Neural cell (in vitro differentiated cells): ENCODE measurements around the gene MALRD1. TPM values are rescaled to one million over a fixed set of nuclear protein-coding genes. Genes with fewer than 3 reads are reported as not detected.

Source experiments
- H2AFZ ChIP-seq: fragments of 200-600, 300-800 bp; sonication (generic), shearing (Covaris generic); 2 replicates; pipeline ENCODE4 v1.6.0; 2014; ENCODE audit warnings: low read depth, mild to moderate bottlenecking, antibody characterized with exemption, low read length, moderate library complexity
- H3F3A ChIP-seq: fragments of 200-600 bp; shearing (Covaris generic); 2 replicates; pipeline ENCODE4 v1.6.1; 2016; ENCODE audit warnings: mild to moderate bottlenecking, moderate library complexity, mixed read lengths, antibody characterized with exemption, low read length; ENCODE audit not compliant: insufficient read depth, poor library complexity, severe bottlenecking
- H3K27ac ChIP-seq: fragments of 200-600, 300-800 bp; sonication (generic), shearing (Covaris generic); 2 replicates; pipeline ENCODE4 v1.5.1; 2014; ENCODE audit warnings: mild to moderate bottlenecking, low read length, moderate library complexity
- H3K27me3 ChIP-seq: fragments of 300-800, 200-600 bp; sonication (generic), shearing (Covaris generic); 2 replicates; pipeline ENCODE4 v1.6.0; 2014; ENCODE audit warnings: mild to moderate bottlenecking, low read depth, low read length, moderate library complexity; ENCODE audit not compliant: insufficient read depth
- H3K36me3 ChIP-seq: fragments of 300-800, 200-600 bp; sonication (generic), shearing (Covaris generic); 2 replicates; pipeline ENCODE4 v1.5.1; 2014; ENCODE audit warnings: mild to moderate bottlenecking, antibody characterized with exemption, low read length, moderate library complexity; ENCODE audit not compliant: insufficient read depth
- H3K4me2 ChIP-seq: fragments of 300-800, 200-600 bp; sonication (generic), shearing (Covaris generic); 2 replicates; pipeline ENCODE4 v1.6.0; 2014; ENCODE audit warnings: mild to moderate bottlenecking, low read length
- H3K4me3 ChIP-seq: fragments of 300-800, 200-600 bp; sonication (generic), shearing (Covaris generic); 2 replicates; pipeline ENCODE4 v1.5.1; 2014; ENCODE audit warnings: mild to moderate bottlenecking, low read length, moderate library complexity
- H3K79me2 ChIP-seq: fragments of 200-600 bp; shearing (Covaris generic); replicated peaks from 2 replicates; pipeline ENCODE4 v1.6.0; 2014; ENCODE audit warnings: mild to moderate bottlenecking, low read length, moderate library complexity; ENCODE audit not compliant: insufficient read depth
- H3K9ac ChIP-seq: fragments of 300-800, 200-600 bp; sonication (generic), shearing (Covaris generic); 2 replicates; pipeline ENCODE4 v1.6.1; 2016; ENCODE audit warnings: mild to moderate bottlenecking, low read length, mixed read lengths
- H3K9me2 ChIP-seq: fragments of 200-600 bp; shearing (Covaris generic); 2 replicates; pipeline ENCODE4 v1.6.1; 2016; ENCODE audit warnings: mild to moderate bottlenecking, low read length, mixed read lengths; ENCODE audit not compliant: insufficient read depth
- H3K9me3 ChIP-seq: fragments of 200-600, 300-800 bp; sonication (generic), shearing (Covaris generic); 2 replicates; pipeline ENCODE4 v1.6.1; 2016; ENCODE audit warnings: mild to moderate bottlenecking, mixed run types, low read length, moderate library complexity, mixed read lengths
- H4K20me1 ChIP-seq: fragments of 200-600 bp; shearing (Covaris generic); 2 replicates; pipeline ENCODE4 v1.6.1; 2016; ENCODE audit warnings: mild to moderate bottlenecking, mixed run types; ENCODE audit not compliant: insufficient read depth
- EP300 ChIP-seq: fragments of 450-650 bp; conservative IDR thresholded peaks from 2 replicates; pipeline ENCODE4 v1.6.1; 2014; ENCODE audit warnings: antibody characterized with exemption, mild to moderate bottlenecking, moderate library complexity; ENCODE audit not compliant: poor library complexity, severe bottlenecking
- EZH2 ChIP-seq: fragments of 200-600, 300-800 bp; shearing (Covaris generic), sonication (generic); IDR thresholded peaks from 2 replicates; pipeline ENCODE4 v1.6.1; 2014; ENCODE audit warnings: antibody characterized with exemption, low read length, borderline replicate concordance, mild to moderate bottlenecking; ENCODE audit not compliant: insufficient read depth, poor library complexity, severe bottlenecking
- MXI1 ChIP-seq: fragments of 450-650 bp; conservative IDR thresholded peaks from 2 replicates; pipeline ENCODE4 v1.6.1; 2014; ENCODE audit warnings: antibody characterized with exemption, mild to moderate bottlenecking; ENCODE audit not compliant: poor library complexity, severe bottlenecking
- POLR2AphosphoS5 ChIP-seq: IDR thresholded peaks from 2 replicates; pipeline ENCODE4 v1.6.1; 2012
- RAD21 ChIP-seq: fragments of 450-650 bp; conservative IDR thresholded peaks from 2 replicates; pipeline ENCODE4 v1.6.1; 2014; ENCODE audit warnings: antibody characterized with exemption, mild to moderate bottlenecking, moderate library complexity
- REST ChIP-seq: IDR thresholded peaks from 2 replicates; pipeline ENCODE4 v1.6.1; 2012; ENCODE audit warnings: borderline replicate concordance
- SMC3 ChIP-seq: fragments of 450-650 bp; conservative IDR thresholded peaks from 2 replicates; pipeline ENCODE4 v1.6.1; 2014; ENCODE audit warnings: antibody characterized with exemption, mild to moderate bottlenecking, moderate library complexity; ENCODE audit not compliant: poor library complexity
- TAF1 ChIP-seq: IDR thresholded peaks from 2 replicates; pipeline ENCODE4 v1.6.1; 2012; ENCODE audit warnings: low read depth
- polyA plus RNA-seq: library from polyadenylated mRNA; depleted of rRNA; stranded (reverse); fragments of >200 nt; gene quantifications from 2 replicates; pipeline ENCODE4 v1.2.3, GENCODE V29; 2014
- TF ChIP-seq, protein P1 (sequence below): fragments of 450-650 bp; IDR thresholded peaks from 2 replicates; pipeline ENCODE4 v1.5.1; 2014; ENCODE audit warnings: antibody characterized with exemption, mild to moderate bottlenecking, moderate library complexity; ENCODE audit not compliant: poor library complexity, severe bottlenecking

Gene MALRD1
- polyA plus RNA-seq, 1 donor from 2014 or later, result 0.21 TPM

DNA sequence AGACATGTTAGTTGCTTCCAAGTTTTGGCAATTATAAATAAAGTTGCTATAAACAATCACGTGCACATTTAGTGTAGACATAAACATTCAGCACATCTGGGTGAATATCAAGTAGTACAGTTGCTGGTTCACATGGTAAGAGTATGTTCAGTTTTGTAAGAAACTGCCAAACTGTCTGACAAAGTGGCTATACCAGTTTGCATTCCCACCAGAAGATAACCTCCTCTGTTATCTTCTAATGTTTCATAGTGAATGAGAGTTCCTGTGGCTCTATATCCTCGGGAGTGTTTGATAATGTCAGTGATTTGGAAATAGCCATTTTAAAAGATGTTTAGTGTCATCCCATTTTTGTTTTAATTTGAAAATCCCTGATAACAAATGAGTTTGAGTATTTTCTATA lies 508.1 kb downstream of the MALRD1 start:
- no peak overlapping the region for H3K27ac ChIP-seq
- no peak overlapping the region for H3K4me2 ChIP-seq
- H2AFZ ChIP-seq, result no peak overlapping the region
- no peak overlapping the region for H3K9ac ChIP-seq
- no peak for TF ChIP-seq MXI1
- TF ChIP-seq, protein P1, sequence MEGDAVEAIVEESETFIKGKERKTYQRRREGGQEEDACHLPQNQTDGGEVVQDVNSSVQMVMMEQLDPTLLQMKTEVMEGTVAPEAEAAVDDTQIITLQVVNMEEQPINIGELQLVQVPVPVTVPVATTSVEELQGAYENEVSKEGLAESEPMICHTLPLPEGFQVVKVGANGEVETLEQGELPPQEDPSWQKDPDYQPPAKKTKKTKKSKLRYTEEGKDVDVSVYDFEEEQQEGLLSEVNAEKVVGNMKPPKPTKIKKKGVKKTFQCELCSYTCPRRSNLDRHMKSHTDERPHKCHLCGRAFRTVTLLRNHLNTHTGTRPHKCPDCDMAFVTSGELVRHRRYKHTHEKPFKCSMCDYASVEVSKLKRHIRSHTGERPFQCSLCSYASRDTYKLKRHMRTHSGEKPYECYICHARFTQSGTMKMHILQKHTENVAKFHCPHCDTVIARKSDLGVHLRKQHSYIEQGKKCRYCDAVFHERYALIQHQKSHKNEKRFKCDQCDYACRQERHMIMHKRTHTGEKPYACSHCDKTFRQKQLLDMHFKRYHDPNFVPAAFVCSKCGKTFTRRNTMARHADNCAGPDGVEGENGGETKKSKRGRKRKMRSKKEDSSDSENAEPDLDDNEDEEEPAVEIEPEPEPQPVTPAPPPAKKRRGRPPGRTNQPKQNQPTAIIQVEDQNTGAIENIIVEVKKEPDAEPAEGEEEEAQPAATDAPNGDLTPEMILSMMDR, result no peak
- TF ChIP-seq REST, result no peak
- TF ChIP-seq RAD21, result no peak
- no peak for TF ChIP-seq SMC3
- TF ChIP-seq EZH2, result no peak
- no peak for TF ChIP-seq EP300
- TF ChIP-seq TAF1, result no peak
- no peak for TF ChIP-seq POLR2AphosphoS5
- H3K9me3 ChIP-seq, result no peaks in the 10 kb centered on the region
- H3K27me3 ChIP-seq, result no peaks in the 10 kb centered on the region
- no peaks in the 10 kb centered on the region for H3K9me2 ChIP-seq
- H4K20me1 ChIP-seq, result no peaks in the 10 kb centered on the region
- H3F3A ChIP-seq, result no peaks in the 10 kb centered on the region
- H3K36me3 ChIP-seq, result no peaks in the 10 kb centered on the region
- H3K4me3 ChIP-seq, result no peak overlapping the region
- no peaks in the 10 kb centered on the region for H3K79me2 ChIP-seq

DNA sequence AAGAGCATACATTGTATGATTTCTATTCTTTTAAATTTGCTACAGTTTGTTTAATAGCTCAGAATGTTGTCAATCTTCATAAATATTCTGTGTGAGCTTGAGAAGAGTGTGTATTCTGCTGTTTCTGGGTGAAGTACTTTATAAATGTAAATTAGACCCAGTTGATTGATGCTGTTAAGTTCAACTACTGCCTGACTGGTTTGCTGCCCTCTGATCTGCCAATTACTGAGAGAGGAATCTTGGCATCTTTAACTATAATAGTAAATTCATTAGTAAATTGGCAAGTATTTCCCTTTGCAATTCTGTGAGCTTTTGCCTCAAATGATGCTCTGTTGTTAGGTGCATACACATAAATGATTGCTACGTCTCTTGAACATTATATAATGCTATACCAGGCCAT lies 512.6 kb downstream of the MALRD1 start:
- Histone ChIP-seq H3K27ac (no peak overlapping the region), H3K9me2 (no peaks in the 10 kb centered on the region), H3K9ac (no peak overlapping the region), H2AFZ (no peak overlapping the region), H3K4me3 (no peak overlapping the region), H3K4me2 (peak overlapping the region; percentile 24), H3K27me3 (no peaks in the 10 kb centered on the region), H3K36me3 (no peaks in the 10 kb centered on the region), H3F3A (no peaks in the 10 kb centered on the region), H3K9me3 (no peaks in the 10 kb centered on the region), H3K79me2 (no peaks in the 10 kb centered on the region), H4K20me1 (no peaks in the 10 kb centered on the region)
- TF ChIP-seq SMC3 (no peak), POLR2AphosphoS5 (no peak), TAF1 (no peak), RAD21 (no peak), REST (no peak), EP300 (no peak), EZH2 (no peak), MXI1 (no peak)
- TF ChIP-seq, protein P1, result no peak
